Gastrocnemius medialis (tissue), 4 donors: ENCODE data around the gene DYNLT1. TPM values are rescaled to one million over a fixed set of nuclear protein-coding genes. Genes with fewer than 3 reads are reported as not detected.

Experiments
- ATAC-seq, 2 donors: fragments of 150-250 bp; one replicate each; pipeline ENCODE4 v1.9.1; 2016
- DNase-seq, 2 donors: peaks; one replicate each; pipeline ENCODE4 v3.0.0-alpha.2; 2019
- H3K27ac ChIP-seq, 4 donors: fragments of 200-600 bp; sonication (generic); 1 replicate in 1 of 4; 2 replicates in 3 of 4; pipeline ENCODE4 v1.5.1; 2016 to 2018; ENCODE audit warnings: mild to moderate bottlenecking in 2 of 4, moderate library complexity in 1 of 4
- H3K27me3 ChIP-seq, 3 donors: fragments of 200-600 bp; sonication (generic) in 2 of 3; 1 replicate in 1 of 3; 2 replicates in 2 of 3; pipeline versions ENCODE4 v1.5.1 to v1.6.0; 2016 to 2019; ENCODE audit warnings: mild to moderate bottlenecking in 1 of 3, moderate library complexity in 1 of 3
- H3K36me3 ChIP-seq, 2 donors: fragments of 200-600 bp; sonication (generic) in 1 of 2; one replicate each; pipeline ENCODE4 v1.5.1; 2017 to 2018
- H3K4me1 ChIP-seq, 2 donors: fragments of 200-600 bp; sonication (generic) in 1 of 2; one replicate each; pipeline ENCODE4 v1.5.1; 2016 to 2017; ENCODE audit warnings: mild to moderate bottlenecking in 2 of 2
- H3K4me3 ChIP-seq, 4 donors: fragments of 200-600 bp; sonication (generic) in 3 of 4; 1 replicate in 1 of 4; 2 replicates in 3 of 4; pipeline ENCODE4 v1.5.1; 2016 to 2019; ENCODE audit warnings: mild to moderate bottlenecking in 2 of 4
- H3K9me3 ChIP-seq, 3 donors: fragments of 200-600 bp; sonication (generic) in 2 of 3; 1 replicate in 1 of 3; 2 replicates in 2 of 3; pipeline ENCODE4 v1.5.1; 2016 to 2019
- CTCF ChIP-seq, 5 experiments: fragments of 450-650 bp in 3 of 5; fragments of 200-600 bp in 2 of 5; sonication (generic) in 2 of 5; IDR thresholded peaks in 4 of 5; conservative IDR thresholded peaks in 1 of 5; 1 replicate in 4 of 5; 2 replicates in 1 of 5; pipeline ENCODE4 v1.5.1; 2016 to 2019; ENCODE audit warnings: antibody characterized with exemption in 5 of 5, mild to moderate bottlenecking in 3 of 5, moderate library complexity in 3 of 5
- POLR2A ChIP-seq, 2 donors: fragments of 450-650 bp; IDR thresholded peaks; one replicate each; pipeline ENCODE4 v1.6.1; 2017; ENCODE audit warnings: antibody characterized with exemption in 2 of 2, mild to moderate bottlenecking in 2 of 2, moderate library complexity in 2 of 2
- in situ Hi-C, 4 donors: fragments of 200-750 bp; cut with MboI; loops; one replicate each; pipeline versions ENCODE4 v1.15.0 to v1.8.0; 2017; ENCODE audit warnings: low sequenced_read_pairs in 4 of 4
- intact Hi-C: fragments of 100-400 bp; cut with DNase I; formaldehyde crosslinking; loops from one replicate; pipeline ENCODE4 v1.15.1; 2023; ENCODE audit warnings: low total_unique reads
- total RNA-seq, 4 donors: library from RNA; depleted of rRNA; stranded (reverse); fragments of >200 nt; gene quantifications; one replicate each; pipeline versions ENCODE4 v1.1.0 to v1.2.3, GENCODE V29; 2016

DYNLT1 gene
- total RNA-seq, 4 donors from 2014 or later, result 62.8 to 94.7 (median 67.3) TPM

GRCh38 chr6:158604048-158604406, 40.5 kb downstream of the DYNLT1 start:
- Histone ChIP-seq H3K27me3 (no peaks in the 10 kb centered on the region), H3K4me1 (no peaks in the 10 kb centered on the region), H3K27ac (no peak overlapping the region), H3K36me3 (peaks cover 0 to 18% of the 10 kb centered on the region in 2 donors), H3K4me3 (no peak overlapping the region), H3K9me3 (no peaks in the 10 kb centered on the region)
- TF ChIP-seq CTCF (IDR thresholded peaks at IDR 0.05 in 4 of 5, conservative IDR thresholded peaks at IDR 0.05 in 1 of 5) (no peak), POLR2A (IDR thresholded peaks at IDR 0.05) (no peak)
- DNase-seq (no peak), ATAC-seq (no peak)
- intact Hi-C loops, result loop anchor here (2.0 kb wide), 1 partner anchor 389 kb away; no protein-coding TSS in a partner anchor
- in situ Hi-C loops, result loop anchor here in 2 of 4 donors (10.0 kb wide), 2 partner anchors 379 to 389 kb away; no protein-coding TSS in a partner anchor

DNA sequence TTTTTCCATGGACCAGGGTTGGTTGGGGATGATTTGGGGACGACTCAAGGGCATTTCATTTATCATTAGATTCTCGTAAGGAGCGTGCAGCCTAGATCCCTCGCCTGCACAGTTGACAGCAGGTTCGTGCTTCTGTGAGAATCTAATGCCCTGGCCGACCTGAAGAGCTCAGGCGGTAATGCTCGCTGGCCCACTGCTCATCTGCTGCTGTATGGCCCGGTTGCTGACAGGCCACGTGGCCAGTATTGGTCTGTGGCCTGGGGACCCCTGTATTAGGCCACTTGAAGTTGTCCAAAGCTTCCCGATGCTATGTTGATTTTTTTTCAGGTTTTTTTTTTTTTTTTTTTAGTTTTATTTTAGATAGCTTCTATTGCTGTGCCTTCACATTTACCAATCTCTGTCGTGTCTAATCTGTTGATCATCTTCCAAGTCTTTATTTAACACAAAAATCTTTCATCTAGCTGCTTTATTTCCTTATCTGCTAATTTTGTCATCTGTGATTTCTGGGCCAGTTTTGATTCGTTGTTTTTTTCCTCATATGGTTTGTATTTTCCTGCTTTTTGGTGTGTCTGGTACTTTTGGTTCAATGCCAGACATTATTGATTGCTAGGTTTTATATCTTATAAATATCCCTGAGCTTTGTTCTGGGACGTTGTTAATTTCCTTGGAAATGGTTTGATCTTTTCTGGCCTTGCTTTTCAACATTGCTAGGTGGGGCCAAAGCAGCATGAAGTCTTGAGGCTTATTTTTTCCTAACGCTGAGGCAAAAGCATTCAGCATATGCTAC, 41.1 kb downstream of the DYNLT1 start:
- Histone ChIP-seq H3K9me3 (no peaks in the 10 kb centered on the region), H3K4me1 (no peaks in the 10 kb centered on the region), H3K27me3 (no peaks in the 10 kb centered on the region), H3K4me3 (no peak overlapping the region), H3K27ac (no peak overlapping the region), H3K36me3 (peaks cover 0 to 14% of the 10 kb centered on the region in 2 donors)
- in situ Hi-C loops, result loop anchor here in 2 of 4 donors (10.0 kb wide), 2 partner anchors 379 to 389 kb away; no protein-coding TSS in a partner anchor
- TF ChIP-seq CTCF (IDR thresholded peaks at IDR 0.05 in 4 of 5, conservative IDR thresholded peaks at IDR 0.05 in 1 of 5) (no peak), POLR2A (IDR thresholded peaks at IDR 0.05) (no peak)
- intact Hi-C loops, result loop anchor here (2.0 kb wide), 1 partner anchor 389 kb away; no protein-coding TSS in a partner anchor
- no peak for DNase-seq
- ATAC-seq, result no peak

- Histone ChIP-seq H3K27me3 (no peaks in the 10 kb centered on the region), H3K36me3 (peaks cover 0 to 5% of the 10 kb centered on the region in 2 donors), H3K27ac (no peak overlapping the region), H3K4me1 (no peaks in the 10 kb centered on the region), H3K4me3 (no peak overlapping the region), H3K9me3 (no peaks in the 10 kb centered on the region)
- ATAC-seq (no peak), DNase-seq (no peak)
- no peak for TF ChIP-seq POLR2A (IDR thresholded peaks at IDR 0.05)
- TF ChIP-seq CTCF (IDR thresholded peaks at IDR 0.05 in 4 of 5, conservative IDR thresholded peaks at IDR 0.05 in 1 of 5), result no peak
- in situ Hi-C loops (loop anchor here in 2 of 4 donors (10.0 kb wide), 2 partner anchors 375 to 385 kb away; no protein-coding TSS in a partner anchor), intact Hi-C loops (no loop called here)
Observed at GRCh38 chr6:158599635-158600034, 44.9 kb downstream of the DYNLT1 start.

- Histone ChIP-seq H3K27me3 (no peaks in the 10 kb centered on the region), H3K27ac (no peak overlapping the region), H3K36me3 (peaks cover 0 to 15% of the 10 kb centered on the region in 2 donors), H3K4me1 (no peaks in the 10 kb centered on the region), H3K9me3 (no peaks in the 10 kb centered on the region), H3K4me3 (no peak overlapping the region)
- ATAC-seq (no peak), DNase-seq (no peak)
- in situ Hi-C loops, result no loop called here
- TF ChIP-seq CTCF (IDR thresholded peaks at IDR 0.05 in 4 of 5, conservative IDR thresholded peaks at IDR 0.05 in 1 of 5) (no peak), POLR2A (IDR thresholded peaks at IDR 0.05) (no peak)
- intact Hi-C loops, result no loop called here
Observed at GRCh38 chr6:158597565-158597964, 47.0 kb downstream of the DYNLT1 start.
